ENCODE data around the gene GORASP1. TPM values are rescaled to one million over a fixed set of nuclear protein-coding genes. Genes with fewer than 3 reads are reported as not detected.

Gene GORASP1
- total RNA-seq, 1 donor from 2014 or later, result 81.6 TPM

GRCh38 chr3:39138804-39139415, 31.5 kb upstream of the GORASP1 start:
- H3K27me3 ChIP-seq (ENCODE audit: low read depth), result no peaks in the 10 kb centered on the region
- peaks cover 60% of the 10 kb centered on the region for H3K36me3 ChIP-seq
- intact Hi-C loops (cut with DNase I), result no loop called here
- TF ChIP-seq CTCF (IDR thresholded peaks at IDR 0.05), result no peak
- H3K27ac ChIP-seq, result no peak overlapping the region
- peaks cover 64% of the 10 kb centered on the region for H3K4me1 ChIP-seq
- no peak overlapping the region for H3K4me3 ChIP-seq
- H3K9me3 ChIP-seq, result no peaks in the 10 kb centered on the region
- ATAC-seq, result no peak
- no peak for DNase-seq

DNA sequence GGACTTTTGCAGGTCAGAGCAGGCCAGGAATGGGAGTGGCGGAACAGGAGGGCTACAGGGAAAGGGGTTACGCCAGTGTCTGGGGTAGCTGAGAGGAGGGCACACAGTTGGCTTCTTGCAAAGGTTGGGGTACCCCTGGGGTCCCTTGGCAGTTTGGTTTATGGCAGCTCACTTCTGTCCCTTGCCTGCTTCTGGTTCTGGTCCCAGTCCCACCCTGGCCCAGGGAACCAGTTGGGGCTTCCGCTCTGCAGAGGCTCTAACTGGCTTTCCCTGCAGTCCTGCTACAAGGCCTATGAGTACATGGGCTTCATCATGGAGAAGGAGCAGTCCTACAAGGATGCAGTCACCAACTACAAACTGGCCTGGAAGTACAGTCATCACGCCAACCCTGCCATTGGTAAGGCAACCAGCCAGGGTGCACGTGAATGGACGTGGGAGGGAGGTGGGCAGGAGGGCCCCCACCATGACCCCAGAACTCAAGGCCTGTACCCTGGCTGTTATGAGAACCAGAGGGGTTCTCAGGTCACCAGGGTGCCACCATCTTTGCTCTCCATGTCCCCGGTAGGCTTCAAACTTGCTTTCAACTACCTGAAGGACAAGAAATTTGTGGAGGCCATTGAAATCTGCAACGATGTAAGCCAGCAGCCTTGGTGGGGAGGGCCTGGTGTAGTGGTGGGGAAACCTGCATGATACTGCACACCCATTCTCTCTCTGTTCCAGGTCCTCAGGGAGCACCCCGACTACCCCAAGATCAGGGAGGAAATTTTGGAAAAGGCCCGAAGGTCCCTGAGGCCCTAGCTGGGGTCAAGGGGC, 30.8 kb upstream of the GORASP1 start:
- intact Hi-C loops (cut with DNase I), result no loop called here
- Histone ChIP-seq H3K27ac (no peak overlapping the region), H3K4me3 (no peak overlapping the region), H3K27me3 (ENCODE audit: low read depth) (no peaks in the 10 kb centered on the region), H3K9me3 (no peaks in the 10 kb centered on the region), H3K36me3 (peaks cover 53% of the 10 kb centered on the region), H3K4me1 (peaks cover 69% of the 10 kb centered on the region)
- ATAC-seq, result no peak
- no peak for DNase-seq
- no peak for TF ChIP-seq CTCF (IDR thresholded peaks at IDR 0.05)

- H3K4me3 ChIP-seq, result no peak overlapping the region
- no peaks in the 10 kb centered on the region for H3K9me3 ChIP-seq
- H3K36me3 ChIP-seq, result peaks cover 46% of the 10 kb centered on the region
- peaks cover 69% of the 10 kb centered on the region for H3K4me1 ChIP-seq
- H3K27me3 ChIP-seq (ENCODE audit: low read depth), result no peaks in the 10 kb centered on the region
- DNase-seq, result no peak
- no peak for ATAC-seq
- H3K27ac ChIP-seq, result no peak overlapping the region
- intact Hi-C loops (cut with DNase I), result no loop called here
- TF ChIP-seq CTCF (IDR thresholded peaks at IDR 0.05), result no peak
Measured at GRCh38 chr3:39137435-39137936, 30.1 kb upstream of the GORASP1 start.

GRCh38 chr3:39136533-39137434, 29.4 kb upstream of the GORASP1 start:
- H3K9me3 ChIP-seq, result no peaks in the 10 kb centered on the region
- ATAC-seq (no peak), DNase-seq (no peak)
- no peaks in the 10 kb centered on the region for H3K27me3 ChIP-seq (ENCODE audit: low read depth)
- no peak for TF ChIP-seq CTCF (IDR thresholded peaks at IDR 0.05)
- no peak overlapping the region for H3K4me3 ChIP-seq
- intact Hi-C loops (cut with DNase I), result no loop called here
- peak overlapping the region; percentile 78 for H3K27ac ChIP-seq
- H3K4me1 ChIP-seq, result peaks cover 68% of the 10 kb centered on the region
- peaks cover 39% of the 10 kb centered on the region for H3K36me3 ChIP-seq

- intact Hi-C loops (cut with DNase I), result no loop called here
- Histone ChIP-seq H3K4me1 (peaks cover 57% of the 10 kb centered on the region), H3K27ac (peak overlapping the region; percentile 78), H3K36me3 (peaks cover 25% of the 10 kb centered on the region), H3K27me3 (ENCODE audit: low read depth) (no peaks in the 10 kb centered on the region), H3K4me3 (no peak overlapping the region), H3K9me3 (no peaks in the 10 kb centered on the region)
- TF ChIP-seq CTCF (IDR thresholded peaks at IDR 0.05), result no peak
- peak; percentile 77 for DNase-seq
- ATAC-seq, result peak; percentile 47 to 57
Measured at GRCh38 chr3:39135170-39135805, 27.9 kb upstream of the GORASP1 start.

Measured in lower lobe of right lung (tissue), 2 donors.